GM12878 (cell line): ENCODE data around the gene ELOVL5. TPM values are rescaled to one million over a fixed set of nuclear protein-coding genes. Genes with fewer than 3 reads are reported as not detected.

Experiments used
- ATAC-seq: fragments of 200-7000 bp; cut with Tn5 transposase; 3 replicates; pipeline ENCODE4 v1.9.1; 2020; ENCODE audit warnings: mild to moderate bottlenecking, moderate library complexity
- BruUV-seq: library from RNA; stranded (reverse); fragments of 400-500 nt; replicated peaks from 2 replicates; lab custom pipeline; 2021; lab: Mats Ljungman, UMichigan
- CTCF ChIA-PET: fragments of 300-600 bp; sonication (Branson Sonifier 250); formaldehyde crosslinking; extraction: SDS; loops from one replicate; lab custom pipeline; 2021; ENCODE audit warnings: inconsistent platforms; lab: Yijun Ruan, JAX
- POLR2A ChIA-PET: fragments of 350-600 bp; formaldehyde crosslinking; extraction: SDS; loops from one replicate; lab custom pipeline; 2021; ENCODE audit warnings: inconsistent platforms; lab: Charles Lee
- RAD21 ChIA-PET: fragments of 300-600 bp; sonication (Branson Sonifier 250); formaldehyde crosslinking; loops from one replicate; lab custom pipeline; 2023; ENCODE audit warnings: antibody characterized with exemption; ENCODE audit not compliant: unreplicated experiment; lab: Charles Lee
- SMC1A ChIA-PET: fragments of 300-600 bp; sonication (Branson Sonifier 250); formaldehyde crosslinking; loops from one replicate; lab custom pipeline; 2023; ENCODE audit not compliant: unreplicated experiment, uncharacterized antibody; lab: Charles Lee
- DNase-seq: peaks from one replicate; pipeline ENCODE4 v3.0.0-alpha.2; 2011; ENCODE audit warnings: low read depth, low spot score
- FAIRE-seq: peaks from 3 replicates; lab custom pipeline; 2011; peaks lifted over from hg19 to GRCh38; lab: Jason Lieb, UNC
- H2AFZ ChIP-seq: 2 replicates; pipeline ENCODE4 v1.6.0; 2011; ENCODE audit warnings: low read depth, low read length, control low read depth; ENCODE audit not compliant: control insufficient read depth
- H3K27ac ChIP-seq: 2 replicates; pipeline ENCODE4 v1.5.1; 2011; ENCODE audit warnings: control low read depth; ENCODE audit not compliant: control insufficient read depth, insufficient read depth
- H3K27me3 ChIP-seq, 2 experiments: replicated peaks in 1 of 2; 2 replicates each; pipeline versions ENCODE4 v1.6.0 to v1.6.1; 2011; ENCODE audit warnings: low read length in 1 of 2; ENCODE audit not compliant: control insufficient read depth in 2 of 2, insufficient read depth in 2 of 2
- H3K36me3 ChIP-seq, 2 experiments: 2 replicates each; pipeline ENCODE4 v1.5.1; 2011; ENCODE audit warnings: low read length in 1 of 2; ENCODE audit not compliant: control insufficient read depth in 2 of 2, insufficient read depth in 2 of 2
- H3K4me1 ChIP-seq: 2 replicates; pipeline ENCODE4 v1.6.1; 2011; ENCODE audit warnings: mild to moderate bottlenecking, low read length, moderate library complexity, mixed read lengths; ENCODE audit not compliant: control insufficient read depth, insufficient read depth
- H3K4me2 ChIP-seq: 2 replicates; pipeline ENCODE4 v1.6.0; 2011; ENCODE audit warnings: control low read depth; ENCODE audit not compliant: control insufficient read depth, insufficient read depth
- H3K4me3 ChIP-seq: fragments of 200-600 bp; sonication (generic); 2 replicates; pipeline ENCODE4 v1.5.1; 2016
- H3K79me2 ChIP-seq: 2 replicates; pipeline ENCODE4 v1.6.0; 2011; ENCODE audit warnings: low read length; ENCODE audit not compliant: control insufficient read depth, insufficient read depth
- H3K9ac ChIP-seq: 2 replicates; pipeline ENCODE4 v1.8.0; 2011; ENCODE audit warnings: low read length, control low read depth, mixed read lengths; ENCODE audit not compliant: control insufficient read depth, insufficient read depth
- H3K9me3 ChIP-seq: replicated peaks from 3 replicates; pipeline ENCODE4 v1.5.1; 2011; ENCODE audit warnings: mild to moderate bottlenecking, low read length; ENCODE audit not compliant: control insufficient read depth, insufficient read depth
- H4K20me1 ChIP-seq: 2 replicates; pipeline ENCODE4 v1.6.0; 2011; ENCODE audit not compliant: control insufficient read depth, insufficient read depth
- EED ChIP-seq: sonication (generic); IDR thresholded peaks from 2 replicates; pipeline ENCODE4 v1.6.1; 2016; ENCODE audit warnings: antibody characterized with exemption, low read depth
- MTA3 ChIP-seq: IDR thresholded peaks from 2 replicates; pipeline ENCODE4 v1.6.1; 2012; ENCODE audit warnings: low read length, inconsistent platforms, borderline replicate concordance
- POLR2AphosphoS5 ChIP-seq: IDR thresholded peaks from 2 replicates; pipeline ENCODE4 v1.6.1; 2011; ENCODE audit warnings: mild to moderate bottlenecking, low read length, inconsistent platforms
- RUNX3 ChIP-seq: IDR thresholded peaks from 2 replicates; pipeline ENCODE4 v1.6.1; 2012; ENCODE audit warnings: low read length, inconsistent platforms
- SRF ChIP-seq, 2 experiments: IDR thresholded peaks; 2 replicates each; pipeline ENCODE4 v1.6.1; 2011; ENCODE audit warnings: low read depth in 2 of 2, low read length in 2 of 2, mild to moderate bottlenecking in 1 of 2, moderate library complexity in 1 of 2
- ZNF274 ChIP-seq: IDR thresholded peaks from one replicate; pipeline ENCODE4 v1.8.0; 2011; ENCODE audit not compliant: insufficient read length, insufficient read depth
- ZZZ3 ChIP-seq: IDR thresholded peaks from 2 replicates; pipeline ENCODE4 v1.6.1; 2011; ENCODE audit warnings: low read depth; ENCODE audit not compliant: control insufficient read depth, insufficient read length
- WGBS: methylation state at CpG from one replicate; pipeline ENCODE4 v1.1.6; 2016; ENCODE audit warnings: low lambda C conversion rate; ENCODE audit not compliant: insufficient replicate concordance, insufficient coverage; ENCODE audit errors: missing lambda C conversion rate; 5-methylcytosine and 5-hydroxymethylcytosine counted together
- in situ Hi-C: fragments of 300-500 bp; cut with MboI; formaldehyde crosslinking; loops from 9 replicates; pipeline ENCODE4 v1.14.3; 2018; ENCODE audit warnings: mixed read lengths
- intact Hi-C: fragments of 100-400 bp; cut with micrococcal nuclease; formaldehyde crosslinking; loops from one replicate; pipeline ENCODE4 v1.14.2; 2022; ENCODE audit not compliant: unreplicated experiment
- polyA plus RNA-seq, 11 experiments: library from polyadenylated mRNA; depleted of rRNA in 4 of 11; unstranded in 6 of 11; stranded (reverse) in 5 of 11; fragments of >200 nt; fragmentation: Nextera tagmentation in 4 of 11; fragmentation: Illumina TruSeq in 1 of 11; extraction: Ambion mirVana in 4 of 11; extraction: Trizol in 1 of 11; gene quantifications; 1 replicate in 1 of 11; 2 replicates in 10 of 11; pipeline versions ENCODE4 v1.2.1 to v1.2.3, GENCODE V29; 2011 to 2016; ENCODE audit warnings: inconsistent platforms in 2 of 11, missing spikeins in 2 of 11, low read depth in 1 of 11
- total RNA-seq, 4 experiments: library from RNA; depleted of rRNA in 3 of 4; stranded (reverse); fragments of >200 nt in 3 of 4; fragmentation: Illumina TruSeq in 1 of 4; extraction: Trizol in 1 of 4; gene quantifications; 2 replicates each; pipeline versions ENCODE4 v1.2.1 to v1.2.3, GENCODE V29; 2013 to 2021

Gene ELOVL5
- total and polyA plus RNA-seq, 10 of the 15 experiments (the other 5 are each of a cell fraction or from before 2014, with no cell fraction given), result 156 to 241 (median 196) TPM

- no TSS peak for BruUV-seq
- POLR2A ChIA-PET, result interaction anchor here (0.8 to 5.9 kb wide), 19 partner anchors 8 to 173 kb away, joined by 3 to 57 read pairs (median 5); no protein-coding TSS in a partner anchor
- Histone ChIP-seq H3K27me3 (no peaks in the 10 kb centered on the region; a peak in 1 of 4 replicates), H3K4me3 (peak overlapping the region; percentile 92), H3K9me3 (no peaks in the 10 kb centered on the region), H3K9ac (peak overlapping the region; percentile 84), H3K4me1 (peaks cover 16% of the 10 kb centered on the region), H2AFZ (peak overlapping the region; percentile 96), H3K27ac (peak overlapping the region; percentile 85), H3K79me2 (peaks cover 63% of the 10 kb centered on the region), H3K36me3 (0 out of 4 replicates have a peak, but pooled peaks cover 0 to 2% of the 10 kb centered on the region in 2 experiments), H3K4me2 (peak overlapping the region; percentile 46), H4K20me1 (no peaks in the 10 kb centered on the region)
- SMC1A ChIA-PET, result interaction anchor here (1.0 to 9.3 kb wide), 22 partner anchors 9 to 175 kb away, joined by 3 to 91 read pairs (median 6); no protein-coding TSS in a partner anchor
- under 1% methylated on average over 30 of the region's 38 CpGs for WGBS
- in situ Hi-C loops, result no loop called here
- RAD21 ChIA-PET, result interaction anchor here (0.7 to 7.0 kb wide), 22 partner anchors 10 to 171 kb away, joined by 3 to 58 read pairs (median 6); no protein-coding TSS in a partner anchor
- ATAC-seq (peak; percentile 40), FAIRE-seq (no peak), DNase-seq (no peak)
- intact Hi-C loops, result loop anchor here (1.0 to 5.0 kb wide), 6 partner anchors 39 to 175 kb away; no protein-coding TSS in a partner anchor
- CTCF ChIA-PET, result interaction anchor here (0.6 to 4.9 kb wide), 14 partner anchors 8 to 175 kb away, joined by 3 to 28 read pairs (median 6); no protein-coding TSS in a partner anchor
- TF ChIP-seq ZZZ3 (no peak), POLR2AphosphoS5 (no peak), EED (peak; percentile 20; the same call in 1 of the 2 replicates), MTA3 (no peak), SRF (IDR thresholded peaks at IDR 0.05; ENCODE audit: low read depth in 2 of 2, low read length in 2 of 2) (0 out of 4 replicates have a peak, but pooled peaks of 1 of the 2 experiments have one; percentile 31), RUNX3 (no peak), ZNF274 (no peak)
- TF ChIP-seq, all 136 proteins: peak for 2
These were observed 804 bp downstream of the ELOVL5 start for GRCh38 chr6:53347921-53348370.
